ENCODE data around the gene SPA17. TPM values are rescaled to one million over a fixed set of nuclear protein-coding genes. Genes with fewer than 3 reads are reported as not detected.

The SPA17 gene
- total RNA-seq, 1 donor from 2014 or later, result not detected

- H3K9me3 ChIP-seq, result no peaks in the 10 kb centered on the region
- H3K27ac ChIP-seq, result no peak overlapping the region
- DNase-seq (ENCODE audit: low spot score in 2 of 2), result no peak
- intact Hi-C loops (cut with DNase I), result loop anchor here (2.0 to 5.0 kb wide), 2 partner anchors 17 to 42 kb away; no protein-coding TSS in a partner anchor
- no peak overlapping the region for H3K4me3 ChIP-seq
- H3K4me1 ChIP-seq, result peaks cover 0 to 8% of the 10 kb centered on the region in 2 donors
- TF ChIP-seq, protein P1, sequence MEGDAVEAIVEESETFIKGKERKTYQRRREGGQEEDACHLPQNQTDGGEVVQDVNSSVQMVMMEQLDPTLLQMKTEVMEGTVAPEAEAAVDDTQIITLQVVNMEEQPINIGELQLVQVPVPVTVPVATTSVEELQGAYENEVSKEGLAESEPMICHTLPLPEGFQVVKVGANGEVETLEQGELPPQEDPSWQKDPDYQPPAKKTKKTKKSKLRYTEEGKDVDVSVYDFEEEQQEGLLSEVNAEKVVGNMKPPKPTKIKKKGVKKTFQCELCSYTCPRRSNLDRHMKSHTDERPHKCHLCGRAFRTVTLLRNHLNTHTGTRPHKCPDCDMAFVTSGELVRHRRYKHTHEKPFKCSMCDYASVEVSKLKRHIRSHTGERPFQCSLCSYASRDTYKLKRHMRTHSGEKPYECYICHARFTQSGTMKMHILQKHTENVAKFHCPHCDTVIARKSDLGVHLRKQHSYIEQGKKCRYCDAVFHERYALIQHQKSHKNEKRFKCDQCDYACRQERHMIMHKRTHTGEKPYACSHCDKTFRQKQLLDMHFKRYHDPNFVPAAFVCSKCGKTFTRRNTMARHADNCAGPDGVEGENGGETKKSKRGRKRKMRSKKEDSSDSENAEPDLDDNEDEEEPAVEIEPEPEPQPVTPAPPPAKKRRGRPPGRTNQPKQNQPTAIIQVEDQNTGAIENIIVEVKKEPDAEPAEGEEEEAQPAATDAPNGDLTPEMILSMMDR (IDR thresholded peaks at IDR 0.05), result no peak
- no peaks in the 10 kb centered on the region for H3K27me3 ChIP-seq
- no peaks in the 10 kb centered on the region for H3K36me3 ChIP-seq
Measured at GRCh38 chr11:124719534-124719933, 45.8 kb downstream of the SPA17 start.

DNA sequence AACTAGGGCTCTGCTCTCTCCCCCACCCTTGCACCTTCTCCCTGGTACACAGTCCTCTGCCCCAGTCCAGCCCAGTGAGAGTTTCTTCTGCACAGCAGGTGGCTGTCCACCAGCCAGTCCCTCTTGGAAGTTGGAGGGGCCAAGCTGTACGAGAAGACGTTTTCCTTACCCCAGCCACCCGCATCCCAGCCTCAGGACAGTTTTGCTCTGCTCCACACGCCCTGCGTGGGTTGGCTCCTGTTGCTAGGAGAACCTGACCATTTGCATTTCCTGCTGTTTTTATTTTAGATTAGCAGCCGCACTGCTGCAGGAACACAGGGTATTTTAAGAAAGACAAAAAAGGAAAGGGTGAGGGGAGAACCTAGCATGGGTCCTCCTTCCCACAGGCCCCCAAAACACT lies 48.5 kb downstream of the SPA17 start:
- no peaks in the 10 kb centered on the region for H3K36me3 ChIP-seq
- H3K9me3 ChIP-seq, result no peaks in the 10 kb centered on the region
- TF ChIP-seq, protein P1 (IDR thresholded peaks at IDR 0.05), result no peak
- H3K27ac ChIP-seq, result no peak overlapping the region
- no peak for DNase-seq (ENCODE audit: low spot score in 2 of 2)
- no peaks in the 10 kb centered on the region for H3K27me3 ChIP-seq
- H3K4me1 ChIP-seq, result peaks cover 0 to 12% of the 10 kb centered on the region in 2 donors
- H3K4me3 ChIP-seq, result no peak overlapping the region
- intact Hi-C loops (cut with DNase I), result no loop called here

- Histone ChIP-seq H3K4me3 (no peak overlapping the region), H3K9me3 (no peaks in the 10 kb centered on the region), H3K27me3 (no peaks in the 10 kb centered on the region), H3K27ac (peak overlapping the region; percentile 42 to 50), H3K4me1 (peaks cover 0 to 4% of the 10 kb centered on the region in 2 donors), H3K36me3 (no peaks in the 10 kb centered on the region)
- TF ChIP-seq, protein P1 (IDR thresholded peaks at IDR 0.05), result no peak
- DNase-seq (ENCODE audit: low spot score in 2 of 2), result peak in 1 of 2 donors; percentile 75
- intact Hi-C loops (cut with DNase I), result no loop called here
Measured at GRCh38 chr11:124724979-124725718, 51.4 kb downstream of the SPA17 start.

DNA sequence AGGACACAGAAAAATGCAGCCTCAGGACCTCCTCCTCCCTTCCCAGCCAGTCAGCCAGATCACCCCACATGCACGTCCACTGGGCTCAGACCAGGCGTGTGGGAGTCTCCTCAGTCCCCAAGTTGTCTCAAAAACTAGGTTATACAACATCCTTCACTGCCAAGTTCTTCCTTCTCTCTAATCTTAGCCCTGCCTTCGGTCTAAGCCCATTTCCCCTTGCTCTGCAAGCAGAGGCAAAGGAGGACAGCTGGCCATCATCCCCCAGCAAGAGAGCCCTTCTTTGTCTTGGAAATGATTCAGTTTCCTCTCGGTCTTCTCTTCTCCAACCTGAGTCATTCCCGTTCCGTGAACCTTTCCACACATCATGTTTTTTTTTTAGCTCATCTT lies 52.0 kb downstream of the SPA17 start:
- Histone ChIP-seq H3K4me1 (peaks cover 0 to 4% of the 10 kb centered on the region in 2 donors), H3K9me3 (no peaks in the 10 kb centered on the region), H3K4me3 (no peak overlapping the region), H3K36me3 (no peaks in the 10 kb centered on the region), H3K27me3 (no peaks in the 10 kb centered on the region), H3K27ac (peak overlapping the region; percentile 29 to 50)
- TF ChIP-seq, protein P1 (IDR thresholded peaks at IDR 0.05), result no peak
- no peak for DNase-seq (ENCODE audit: low spot score in 2 of 2)
- intact Hi-C loops (cut with DNase I), result no loop called here

DNA sequence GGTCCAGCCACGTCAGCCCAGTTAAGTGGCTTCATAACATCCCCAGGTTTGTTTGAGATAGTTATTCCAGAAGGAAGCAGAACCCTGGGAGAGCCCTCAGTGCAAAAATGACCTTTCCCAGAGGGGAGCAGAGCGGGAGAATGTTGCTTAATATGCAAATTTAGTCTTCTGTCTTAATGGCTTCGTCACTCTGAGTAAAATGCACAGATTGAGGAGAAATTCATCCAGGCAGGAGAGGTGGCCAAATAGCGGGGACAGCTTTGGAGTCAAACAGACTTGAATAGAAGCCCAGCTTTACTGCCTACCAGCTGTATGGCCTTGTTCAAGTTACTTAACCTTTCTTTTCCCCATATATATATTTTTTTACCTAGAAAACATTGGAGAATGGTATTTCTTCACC lies 53.8 kb downstream of the SPA17 start:
- no peak for DNase-seq (ENCODE audit: low spot score in 2 of 2)
- intact Hi-C loops (cut with DNase I), result no loop called here
- Histone ChIP-seq H3K4me1 (peaks cover 0 to 4% of the 10 kb centered on the region in 2 donors), H3K27ac (no peak overlapping the region), H3K36me3 (no peaks in the 10 kb centered on the region), H3K4me3 (no peak overlapping the region), H3K9me3 (no peaks in the 10 kb centered on the region), H3K27me3 (no peaks in the 10 kb centered on the region)
- TF ChIP-seq, protein P1 (IDR thresholded peaks at IDR 0.05), result no peak
